Ovary (tissue), 9 donors: ENCODE measurements around the gene BTBD10. TPM values are rescaled to one million over a fixed set of nuclear protein-coding genes. Genes with fewer than 3 reads are reported as not detected.

Experiments used
- DNase-seq, 5 donors: peaks; one replicate each; pipeline ENCODE4 v3.0.0-alpha.2; 2019 to 2020
- H3K27ac ChIP-seq, 2 donors: fragments of 200-600 bp; one replicate each; pipeline versions ENCODE4 v1.5.1 to v1.8.0; 2019 to 2022
- H3K27me3 ChIP-seq: fragments of 200-600 bp; one replicate; pipeline ENCODE4 v1.8.0; 2022
- H3K36me3 ChIP-seq: fragments of 200-600 bp; sonication (generic); one replicate; pipeline ENCODE4 v1.5.1; 2019
- H3K4me1 ChIP-seq: one replicate; pipeline ENCODE4 v1.8.1; 2013; ENCODE audit warnings: mild to moderate bottlenecking, moderate library complexity; ENCODE audit not compliant: insufficient read depth
- H3K4me3 ChIP-seq: fragments of 200-600 bp; sonication (generic); one replicate; pipeline ENCODE4 v1.5.1; 2017
- H3K9me3 ChIP-seq, 2 donors: fragments of 200-600 bp in 1 of 2; sonication (generic) in 1 of 2; one replicate each; pipeline versions ENCODE4 v1.5.1 to v1.8.1; 2013 to 2019; ENCODE audit warnings: mild to moderate bottlenecking in 1 of 2, moderate library complexity in 1 of 2
- EP300 ChIP-seq: sonication (generic); formaldehyde crosslinking; IDR thresholded peaks from one replicate; pipeline ENCODE4 v1.6.1; 2017; ENCODE audit warnings: antibody characterized with exemption
- POLR2A ChIP-seq: fragments of 450-650 bp; IDR thresholded peaks from one replicate; pipeline ENCODE4 v1.6.1; 2017; ENCODE audit warnings: antibody characterized with exemption, mild to moderate bottlenecking, moderate library complexity
- WGBS, 3 donors: extraction: QIAGEN DNeasy Blood & Tissue Kit in 1 of 3; methylation state at CpG; one replicate each; pipeline versions ENCODE4 v1.1.5 to v1.1.7; 2013 to 2017; 5-methylcytosine and 5-hydroxymethylcytosine counted together
- intact Hi-C, 4 donors: fragments of 100-400 bp; cut with DNase I; formaldehyde crosslinking; loops; one replicate each; pipeline versions ENCODE4 v1.11.0 to v1.15.1; 2022 to 2023
- polyA plus RNA-seq, 2 donors: library from polyadenylated mRNA; stranded (reverse); fragments of 200-250 nt in 1 of 2; fragments of 350-450 nt in 1 of 2; fragmentation: Illumina TruSeq in 1 of 2; extraction: RNeasy Lipid Tissue Mini Kit (QIAGEN cat#74804) in 1 of 2; gene quantifications; one replicate each; pipeline ENCODE4 v1.2.3, GENCODE V29; 2013 to 2014
- total RNA-seq, 7 donors: library from RNA; depleted of rRNA in 2 of 7; stranded (reverse); fragments of >200 nt in 2 of 7; fragmentation: NEBNext Ultra II Directional in 3 of 7; extraction: Animal tissue kit (Norgen Biotek cat#: 25700) in 3 of 7; gene quantifications; one replicate each; pipeline versions ENCODE4 v1.1.0 to v1.2.4, GENCODE V29; 2016 to 2023
- TF ChIP-seq, protein P1 (sequence below), 3 donors: fragments of 450-650 bp in 2 of 3; fragments of 200-600 bp in 1 of 3; IDR thresholded peaks; one replicate each; pipeline versions ENCODE4 v1.5.1 to v1.8.0; 2016 to 2022; ENCODE audit warnings: antibody characterized with exemption in 3 of 3, mild to moderate bottlenecking in 1 of 3
- donor health status: DM: no; HTN: no; CAD: no; lungs with moderate emphysema.
- donor health status: DM: no; HTN: no; CAD: no.
- donor health status: Bipolar disorder and iron deficiency.
- donor health status: DM: yes; HTN: yes; CAD: no.
- donor health status: DM: no; HTN: no; CAD: no.
- donor health status: DM: yes; HTN: yes; CAD: no.

BTBD10 gene
- total and polyA plus RNA-seq, 9 donors = 14.8 to 31.4 (median 25.0) TPM

DNA sequence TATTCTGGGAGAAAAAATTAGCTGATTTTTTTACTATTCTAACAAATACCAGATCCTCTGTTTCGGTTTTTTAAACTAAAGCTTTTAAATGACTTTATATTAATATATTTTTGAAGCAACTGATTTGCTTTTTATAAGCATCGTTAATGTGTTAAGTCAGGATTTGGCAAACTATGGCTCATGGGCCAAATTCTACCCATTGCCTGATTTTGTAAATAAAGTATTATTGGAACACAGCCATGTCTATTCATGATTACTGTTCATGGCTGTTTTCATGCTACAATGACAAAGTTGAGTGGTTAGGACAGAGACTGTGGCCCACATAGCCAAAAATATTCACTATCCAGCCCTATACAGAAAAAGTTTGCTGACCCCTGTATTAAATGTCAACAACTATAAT, 29.6 kb downstream of the BTBD10 start:
- no peak for DNase-seq
- Histone ChIP-seq H3K9me3 (no peaks in the 10 kb centered on the region), H3K4me1 (no peaks in the 10 kb centered on the region), H3K27me3 (no peaks in the 10 kb centered on the region), H3K27ac (no peak overlapping the region), H3K36me3 (no peaks in the 10 kb centered on the region), H3K4me3 (no peak overlapping the region)
- 93 to 97% (median 93%) methylated on average over 2 of the region's 2 CpGs for WGBS, 3 donors
- TF ChIP-seq POLR2A = no peak
- no peak for TF ChIP-seq EP300
- TF ChIP-seq, protein P1, sequence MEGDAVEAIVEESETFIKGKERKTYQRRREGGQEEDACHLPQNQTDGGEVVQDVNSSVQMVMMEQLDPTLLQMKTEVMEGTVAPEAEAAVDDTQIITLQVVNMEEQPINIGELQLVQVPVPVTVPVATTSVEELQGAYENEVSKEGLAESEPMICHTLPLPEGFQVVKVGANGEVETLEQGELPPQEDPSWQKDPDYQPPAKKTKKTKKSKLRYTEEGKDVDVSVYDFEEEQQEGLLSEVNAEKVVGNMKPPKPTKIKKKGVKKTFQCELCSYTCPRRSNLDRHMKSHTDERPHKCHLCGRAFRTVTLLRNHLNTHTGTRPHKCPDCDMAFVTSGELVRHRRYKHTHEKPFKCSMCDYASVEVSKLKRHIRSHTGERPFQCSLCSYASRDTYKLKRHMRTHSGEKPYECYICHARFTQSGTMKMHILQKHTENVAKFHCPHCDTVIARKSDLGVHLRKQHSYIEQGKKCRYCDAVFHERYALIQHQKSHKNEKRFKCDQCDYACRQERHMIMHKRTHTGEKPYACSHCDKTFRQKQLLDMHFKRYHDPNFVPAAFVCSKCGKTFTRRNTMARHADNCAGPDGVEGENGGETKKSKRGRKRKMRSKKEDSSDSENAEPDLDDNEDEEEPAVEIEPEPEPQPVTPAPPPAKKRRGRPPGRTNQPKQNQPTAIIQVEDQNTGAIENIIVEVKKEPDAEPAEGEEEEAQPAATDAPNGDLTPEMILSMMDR (IDR thresholded peaks at IDR 0.05) = no peak
- intact Hi-C loops = no loop called here

DNA sequence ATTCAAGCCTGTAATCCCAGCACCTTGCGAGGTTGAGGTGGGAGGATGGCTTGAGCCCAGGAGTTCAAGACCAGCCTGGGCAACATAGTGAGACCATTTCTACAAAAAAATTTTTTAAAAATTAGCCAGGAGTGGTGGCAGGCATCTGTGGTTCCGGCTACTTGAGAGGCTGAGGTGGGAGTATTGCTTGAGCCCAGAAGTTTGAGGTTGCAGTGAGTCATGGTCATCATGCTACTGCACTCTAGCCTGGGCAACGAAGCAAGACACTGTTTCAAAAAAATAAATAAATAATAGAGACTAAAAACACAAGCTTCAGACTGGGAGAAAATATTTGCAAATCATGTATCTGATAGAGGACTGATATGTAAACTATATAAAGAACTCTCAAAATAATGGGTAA, 33.2 kb downstream of the BTBD10 start:
- no peaks in the 10 kb centered on the region for H3K36me3 ChIP-seq
- H3K4me3 ChIP-seq = no peak overlapping the region
- H3K9me3 ChIP-seq = no peaks in the 10 kb centered on the region
- no peak overlapping the region for H3K27ac ChIP-seq
- WGBS, 3 donors = 91 to 95% (median 94%) methylated on average over 3 of the region's 3 CpGs
- H3K27me3 ChIP-seq = no peaks in the 10 kb centered on the region
- no peak for DNase-seq
- H3K4me1 ChIP-seq = no peaks in the 10 kb centered on the region
- TF ChIP-seq POLR2A (no peak), EP300 (no peak)
- intact Hi-C loops = no loop called here

DNA sequence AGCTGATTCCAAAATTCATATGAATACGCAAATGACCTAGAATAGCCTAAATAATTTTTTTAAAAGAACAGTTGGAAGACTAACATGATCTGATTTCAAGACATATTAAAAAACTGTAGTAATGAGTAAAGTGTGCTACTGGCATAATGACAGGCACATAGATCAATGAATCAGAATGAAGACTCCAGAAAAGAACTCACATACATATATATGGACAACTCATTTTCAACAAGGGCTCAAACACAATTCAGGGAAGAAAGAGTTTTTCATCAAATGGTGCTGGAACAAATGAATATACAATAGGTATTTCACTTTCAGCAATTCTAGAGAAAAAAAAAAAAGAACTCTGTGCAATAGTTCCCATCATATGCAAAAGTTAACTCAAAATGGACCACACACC, 33.7 kb downstream of the BTBD10 start:
- no peaks in the 10 kb centered on the region for H3K36me3 ChIP-seq
- no peaks in the 10 kb centered on the region for H3K4me1 ChIP-seq
- H3K27ac ChIP-seq = no peak overlapping the region
- H3K9me3 ChIP-seq = no peaks in the 10 kb centered on the region
- H3K27me3 ChIP-seq = no peaks in the 10 kb centered on the region
- intact Hi-C loops = no loop called here
- H3K4me3 ChIP-seq = no peak overlapping the region
- no peak for TF ChIP-seq POLR2A
- TF ChIP-seq, protein P1 (IDR thresholded peaks at IDR 0.05) = no peak
- TF ChIP-seq EP300 = no peak
- DNase-seq = no peak
- WGBS, 3 donors = 45 to 97% (median 96%) methylated on average over 1 of the region's 1 CpG

DNA sequence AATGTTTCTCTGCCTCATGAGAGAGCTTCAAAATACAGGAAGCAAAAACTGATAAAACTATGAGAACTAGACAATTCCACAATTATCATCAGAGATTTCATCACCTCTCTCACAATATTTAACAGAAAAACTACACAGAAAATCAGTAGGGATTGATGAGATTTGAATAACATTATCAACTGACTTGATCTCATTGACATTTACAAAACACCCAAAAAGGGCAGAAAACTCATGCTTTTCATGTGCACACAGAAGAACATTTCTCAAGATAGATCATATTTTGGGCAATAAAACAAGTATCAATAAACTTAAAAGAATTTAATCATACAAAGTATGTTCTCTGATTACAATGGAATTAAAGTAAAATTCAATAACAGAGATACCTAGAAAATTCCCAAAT, 35.6 kb downstream of the BTBD10 start:
- H3K4me1 ChIP-seq = no peaks in the 10 kb centered on the region
- no peak for DNase-seq
- H3K4me3 ChIP-seq = no peak overlapping the region
- no peaks in the 10 kb centered on the region for H3K27me3 ChIP-seq
- H3K36me3 ChIP-seq = no peaks in the 10 kb centered on the region
- H3K9me3 ChIP-seq = no peaks in the 10 kb centered on the region
- intact Hi-C loops = no loop called here
- TF ChIP-seq EP300 (no peak), POLR2A (no peak)
- TF ChIP-seq, protein P1 (IDR thresholded peaks at IDR 0.05) = no peak
- H3K27ac ChIP-seq = no peak overlapping the region

DNA sequence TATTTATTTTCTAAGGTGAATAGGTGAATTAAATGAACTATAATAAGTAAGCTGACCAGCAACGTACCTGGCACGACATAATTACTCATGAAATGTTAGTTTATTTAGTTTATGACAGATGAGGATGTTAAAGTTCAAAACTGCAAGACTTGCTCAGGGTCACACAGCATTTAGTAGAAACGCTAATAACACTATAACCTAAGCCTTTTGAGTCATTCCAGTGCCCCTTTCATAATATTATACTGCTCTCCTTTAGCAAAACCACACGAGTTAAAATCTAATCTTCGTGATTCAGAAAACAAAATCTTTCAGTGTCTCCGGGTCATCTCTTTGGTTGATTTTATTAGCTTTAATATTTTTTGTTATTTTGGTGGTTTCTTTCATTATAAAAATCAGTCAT, 39.6 kb downstream of the BTBD10 start:
- no peaks in the 10 kb centered on the region for H3K27me3 ChIP-seq
- no peak overlapping the region for H3K27ac ChIP-seq
- intact Hi-C loops = no loop called here
- H3K4me1 ChIP-seq = no peaks in the 10 kb centered on the region
- H3K9me3 ChIP-seq = no peaks in the 10 kb centered on the region
- no peak overlapping the region for H3K4me3 ChIP-seq
- no peak for DNase-seq
- H3K36me3 ChIP-seq = no peaks in the 10 kb centered on the region
- no peak for TF ChIP-seq POLR2A
- TF ChIP-seq, protein P1 (IDR thresholded peaks at IDR 0.05) = no peak
- TF ChIP-seq EP300 = no peak
- WGBS, 3 donors = 54 to 69% (median 60%) methylated on average over 6 of the region's 6 CpGs
